Adipocyte (in vitro differentiated cells): ENCODE data around the gene FAT1.

Experiments
- DNase-seq: peaks from one replicate; pipeline ENCODE4 v3.0.0-alpha.2; 2015; ENCODE audit warnings: low read depth
- H3K27me3 ChIP-seq: replicated peaks from 2 replicates; pipeline ENCODE4 v1.7.0; 2013; ENCODE audit warnings: mild to moderate bottlenecking, low read length, moderate library complexity; ENCODE audit not compliant: control insufficient read depth, insufficient read depth
- H3K36me3 ChIP-seq: 2 replicates; pipeline ENCODE4 v1.7.0; 2013; ENCODE audit warnings: low read length, mild to moderate bottlenecking, moderate library complexity; ENCODE audit not compliant: control insufficient read depth, insufficient read depth, severe bottlenecking
- H3K4me1 ChIP-seq: 2 replicates; pipeline ENCODE4 v1.7.0; 2013; ENCODE audit warnings: mild to moderate bottlenecking, low read length, moderate library complexity; ENCODE audit not compliant: control insufficient read depth, insufficient read depth
- H3K4me3 ChIP-seq: 2 replicates; pipeline ENCODE4 v1.7.0; 2013; ENCODE audit warnings: mild to moderate bottlenecking, low read length, moderate library complexity
- H3K9ac ChIP-seq: 2 replicates; pipeline ENCODE4 v1.7.0; 2013; ENCODE audit warnings: mild to moderate bottlenecking, low read length, moderate library complexity
- H3K9me3 ChIP-seq: 2 replicates; pipeline ENCODE4 v1.7.0; 2013; ENCODE audit warnings: mild to moderate bottlenecking, low read length, moderate library complexity; ENCODE audit not compliant: control insufficient read depth

The FAT1 gene

DNA sequence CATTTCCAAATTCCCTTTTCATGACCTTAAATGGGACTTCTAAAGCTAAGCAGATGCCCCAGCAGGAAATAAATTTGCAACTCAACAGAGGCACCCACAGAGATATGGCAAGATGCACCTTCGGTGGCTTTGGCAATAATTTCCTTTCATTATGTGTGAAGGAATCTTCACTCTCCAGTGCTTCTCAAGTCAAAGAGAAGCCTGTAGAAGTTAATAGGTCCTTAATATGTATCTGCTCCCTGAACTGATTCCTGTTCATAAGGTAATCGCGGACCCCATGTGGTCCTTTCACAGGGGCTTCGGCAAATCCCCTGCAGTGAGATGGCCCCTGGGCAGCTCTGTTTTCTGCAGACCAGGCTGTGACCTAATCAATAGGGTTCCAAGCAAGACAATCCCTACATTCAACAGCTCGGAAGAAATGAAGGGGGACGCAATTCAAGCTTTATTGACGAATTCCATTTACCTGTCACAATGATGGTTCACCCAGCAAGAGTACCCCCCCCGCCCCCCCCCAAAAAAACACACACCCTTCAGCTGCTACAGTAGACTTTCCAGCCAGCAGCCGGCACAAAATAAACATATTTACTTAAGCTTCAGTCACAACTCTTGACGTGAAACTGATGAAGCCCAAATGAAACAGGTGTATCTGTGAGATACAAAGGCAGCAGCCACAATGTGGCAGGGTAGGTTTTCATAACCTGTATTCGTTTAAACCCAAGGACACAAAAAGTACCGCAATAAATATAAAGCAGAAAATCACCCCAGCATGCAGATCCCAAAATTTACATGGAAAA, 35.3 kb downstream of the FAT1 start:
- H3K4me3 ChIP-seq, result no peak overlapping the region
- DNase-seq, result no peak
- no peak overlapping the region for H3K9ac ChIP-seq
- H3K27me3 ChIP-seq, result no peaks in the 10 kb centered on the region
- no peaks in the 10 kb centered on the region for H3K9me3 ChIP-seq
- no peaks in the 10 kb centered on the region for H3K36me3 ChIP-seq
- peaks cover 40% of the 10 kb centered on the region for H3K4me1 ChIP-seq

DNA sequence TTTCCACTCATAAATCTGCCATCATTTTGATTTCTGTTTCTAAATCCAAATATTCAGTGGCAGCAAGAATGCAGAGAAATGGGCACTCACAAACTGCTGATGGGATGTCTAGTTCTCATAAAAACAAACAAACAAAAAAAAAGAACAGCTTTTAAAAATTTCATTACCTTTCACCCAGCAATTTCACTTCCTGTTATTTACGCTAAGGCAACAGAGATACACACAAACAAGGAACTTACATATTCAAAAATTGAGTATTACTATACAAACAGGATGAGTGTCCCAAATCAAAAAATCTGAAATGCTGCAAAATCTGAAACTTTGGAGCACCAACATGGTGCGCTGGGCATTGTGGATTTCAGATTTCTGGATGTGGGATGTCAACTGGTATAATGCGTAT, 36.4 kb downstream of the FAT1 start:
- Histone ChIP-seq H3K4me1 (peaks cover 32% of the 10 kb centered on the region), H3K9me3 (no peaks in the 10 kb centered on the region), H3K9ac (no peak overlapping the region), H3K4me3 (no peak overlapping the region), H3K27me3 (no peaks in the 10 kb centered on the region), H3K36me3 (peaks cover 7% of the 10 kb centered on the region)
- DNase-seq, result no peak

- DNase-seq, result peak; percentile 75
- H3K36me3 ChIP-seq, result peaks cover 7% of the 10 kb centered on the region
Measured at GRCh38 chr4:186685767-186686183, 37.9 kb downstream of the FAT1 start.

DNA sequence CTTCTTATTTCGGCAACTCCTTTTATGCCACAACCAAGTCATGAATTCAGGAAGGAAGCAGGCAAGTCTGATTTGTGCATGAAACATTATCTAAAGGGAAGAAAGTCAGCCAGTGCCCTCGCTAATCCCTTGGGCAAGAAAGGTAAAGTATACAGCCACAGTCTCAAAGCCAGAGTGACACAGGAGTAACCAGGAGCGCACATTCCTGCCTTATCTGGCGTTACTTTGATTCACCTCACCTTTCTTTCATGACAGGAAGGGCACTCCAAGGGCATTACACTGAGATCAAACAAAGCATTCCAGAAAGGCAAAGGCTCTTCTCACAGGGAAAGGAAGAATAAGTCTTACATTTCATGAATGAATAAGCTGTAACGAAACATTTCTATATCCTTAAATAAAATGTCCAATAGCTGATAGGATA, 38.8 kb downstream of the FAT1 start:
- H3K9me3 ChIP-seq, result no peaks in the 10 kb centered on the region
- no peak overlapping the region for H3K4me3 ChIP-seq
- no peaks in the 10 kb centered on the region for H3K27me3 ChIP-seq
- DNase-seq, result no peak
- H3K36me3 ChIP-seq, result peaks cover 7% of the 10 kb centered on the region
- H3K9ac ChIP-seq, result no peak overlapping the region
- H3K4me1 ChIP-seq, result peaks cover 32% of the 10 kb centered on the region

More at GRCh38 chr4:186685767-186686183, 37.9 kb downstream of the FAT1 start:
- H3K27me3 ChIP-seq, result no peaks in the 10 kb centered on the region
- H3K9ac ChIP-seq, result peak overlapping the region; percentile 36
- no peaks in the 10 kb centered on the region for H3K9me3 ChIP-seq
- H3K4me1 ChIP-seq, result peaks cover 32% of the 10 kb centered on the region
- H3K4me3 ChIP-seq, result no peak overlapping the region

DNA sequence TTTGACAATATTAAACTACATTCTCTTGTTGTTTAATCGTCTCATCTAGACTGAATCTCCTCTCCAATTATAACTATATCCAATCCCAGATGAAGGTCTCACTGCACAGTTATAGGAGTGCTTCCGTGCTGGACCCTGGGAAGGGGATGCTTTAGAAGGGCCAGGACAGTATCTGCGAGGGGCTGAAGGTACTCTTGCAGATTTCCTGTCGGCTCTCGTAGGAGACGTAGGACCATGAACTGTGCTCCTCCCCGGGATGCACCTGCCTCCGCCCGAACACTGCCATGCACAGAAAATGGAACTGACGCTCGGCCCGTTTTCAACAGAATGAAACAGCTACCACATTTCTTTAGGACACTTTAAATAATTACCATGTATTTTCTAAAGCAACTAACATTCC, 39.4 kb downstream of the FAT1 start:
- Histone ChIP-seq H3K36me3 (peaks cover 7% of the 10 kb centered on the region), H3K9ac (no peak overlapping the region), H3K27me3 (no peaks in the 10 kb centered on the region), H3K4me1 (peaks cover 29% of the 10 kb centered on the region), H3K4me3 (no peak overlapping the region), H3K9me3 (no peaks in the 10 kb centered on the region)
- DNase-seq, result no peak

DNA sequence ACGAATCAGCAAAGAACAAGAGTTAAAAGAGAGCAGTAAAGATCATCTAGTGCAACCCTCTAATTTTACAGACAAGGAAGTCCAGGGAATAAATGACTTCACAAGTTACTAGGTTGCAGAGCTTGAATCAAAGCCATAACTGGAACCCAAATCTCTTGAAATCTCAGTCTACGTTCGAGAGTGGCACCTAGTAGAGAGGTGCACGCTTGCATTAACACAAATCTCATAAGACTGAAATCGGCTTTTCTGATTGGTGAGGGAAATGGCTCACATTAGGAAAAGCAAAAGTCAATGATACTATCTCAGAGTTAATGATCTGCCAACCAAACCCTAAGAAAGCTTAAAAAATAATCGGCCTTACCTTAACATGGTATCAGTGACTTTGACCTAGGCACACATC, 43.0 kb downstream of the FAT1 start:
- no peaks in the 10 kb centered on the region for H3K27me3 ChIP-seq
- H3K4me1 ChIP-seq, result peaks cover 29% of the 10 kb centered on the region
- no peak for DNase-seq
- H3K9me3 ChIP-seq, result no peaks in the 10 kb centered on the region
- H3K36me3 ChIP-seq, result peaks cover 7% of the 10 kb centered on the region
- H3K4me3 ChIP-seq, result no peak overlapping the region
- no peak overlapping the region for H3K9ac ChIP-seq

- Histone ChIP-seq H3K4me1 (peaks cover 20% of the 10 kb centered on the region), H3K36me3 (no peaks in the 10 kb centered on the region), H3K4me3 (no peak overlapping the region), H3K27me3 (no peaks in the 10 kb centered on the region), H3K9me3 (no peaks in the 10 kb centered on the region), H3K9ac (no peak overlapping the region)
- peak; percentile 87 for DNase-seq
Measured at GRCh38 chr4:186676531-186677161, 47.0 kb downstream of the FAT1 start.

DNA sequence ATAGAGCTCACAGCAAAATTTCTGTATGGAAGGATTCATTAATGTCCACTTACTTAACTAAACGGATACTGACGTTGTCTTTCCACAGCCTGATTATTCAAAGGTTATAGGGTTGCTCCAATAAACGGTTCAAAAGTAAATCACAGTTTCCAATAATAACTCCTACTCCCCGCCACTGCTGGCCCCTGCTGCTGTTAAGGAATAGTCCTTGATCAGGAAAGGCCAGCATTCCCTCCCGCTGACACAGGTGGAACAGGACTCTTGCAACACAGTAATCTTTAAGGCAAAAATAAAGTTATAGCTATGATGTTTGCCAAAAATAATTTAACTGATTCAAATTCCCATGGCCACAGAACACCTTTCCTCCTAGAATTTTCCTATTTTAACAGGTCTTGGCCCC, 53.9 kb downstream of the FAT1 start:
- Histone ChIP-seq H3K36me3 (peaks cover 6% of the 10 kb centered on the region), H3K9me3 (no peaks in the 10 kb centered on the region)

GRCh38 chr4:186669159-186669731, 54.4 kb downstream of the FAT1 start:
- H3K36me3 ChIP-seq, result peaks cover 6% of the 10 kb centered on the region
- peak; percentile 88 for DNase-seq

More for the DNA sequence above, 53.9 kb downstream of the FAT1 start:
- Histone ChIP-seq H3K4me3 (peak overlapping the region; percentile 39), H3K9ac (peak overlapping the region; percentile 53), H3K27me3 (no peaks in the 10 kb centered on the region), H3K4me1 (peaks cover 11% of the 10 kb centered on the region)
- DNase-seq, result peak; percentile 20

DNA sequence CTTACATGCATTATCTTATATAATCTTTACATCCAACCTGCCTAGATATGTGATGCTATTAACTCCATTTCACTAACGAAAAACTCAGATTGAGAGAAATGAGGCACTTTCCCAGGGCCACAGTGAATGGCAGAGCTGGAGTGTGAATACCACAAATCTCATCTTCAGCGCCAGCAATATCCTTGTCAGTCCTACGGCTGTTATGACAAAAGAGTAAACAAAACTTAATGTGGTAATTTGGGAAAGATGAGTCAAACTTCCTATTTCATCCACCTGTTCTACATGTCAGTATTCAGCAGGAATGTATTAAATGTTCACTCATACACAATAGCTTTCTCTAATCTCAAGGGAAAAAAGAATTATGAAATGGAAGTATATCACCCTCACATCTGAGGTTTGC, 56.9 kb downstream of the FAT1 start:
- Histone ChIP-seq H3K27me3 (no peaks in the 10 kb centered on the region), H3K4me1 (peaks cover 11% of the 10 kb centered on the region), H3K9me3 (no peaks in the 10 kb centered on the region), H3K36me3 (peaks cover 21% of the 10 kb centered on the region), H3K9ac (no peak overlapping the region), H3K4me3 (no peak overlapping the region)
- no peak for DNase-seq

More at GRCh38 chr4:186669159-186669731, 54.4 kb downstream of the FAT1 start:
- Histone ChIP-seq H3K9ac (no peak overlapping the region), H3K4me1 (peaks cover 11% of the 10 kb centered on the region), H3K27me3 (no peaks in the 10 kb centered on the region), H3K4me3 (peak overlapping the region; percentile 39), H3K9me3 (no peaks in the 10 kb centered on the region)

GRCh38 chr4:186666252-186666651, 57.4 kb downstream of the FAT1 start:
- H3K9ac ChIP-seq, result no peak overlapping the region
- H3K4me3 ChIP-seq, result no peak overlapping the region
- no peak for DNase-seq
- H3K4me1 ChIP-seq, result peaks cover 11% of the 10 kb centered on the region
- H3K36me3 ChIP-seq, result peaks cover 25% of the 10 kb centered on the region
- H3K27me3 ChIP-seq, result no peaks in the 10 kb centered on the region
- H3K9me3 ChIP-seq, result no peaks in the 10 kb centered on the region
